ENCODE measurements around the gene PDE6G. TPM values are rescaled to one million over a fixed set of nuclear protein-coding genes. Genes with fewer than 3 reads are reported as not detected.

The PDE6G gene
- total RNA-seq, 2 experiments from 2014 or later = 8.9 to 11.4 TPM

GRCh38 chr17:81691196-81691595 is 34.9 kb upstream of the PDE6G start:
- no peaks in the 10 kb centered on the region for H3K27me3 Mint-ChIP-seq
- TF ChIP-seq CTCF (IDR thresholded peaks at IDR 0.05) = no peak

GRCh38 chr17:81690549-81690948 is 34.2 kb upstream of the PDE6G start:
- H3K27me3 Mint-ChIP-seq = no peaks in the 10 kb centered on the region
- peaks cover 38% of the 10 kb centered on the region for H3K36me3 Mint-ChIP-seq (ENCODE audit: low read depth)
- CTCF ChIA-PET = interaction anchor here (1.0 kb wide), 1 partner anchor 15 kb away, joined by 3 read pairs; no protein-coding TSS in a partner anchor
- no peak for DNase-seq
- H3K4me1 Mint-ChIP-seq (ENCODE audit: low read depth) = peaks cover 14% of the 10 kb centered on the region
- no peak overlapping the region for H3K27ac Mint-ChIP-seq
- H3K4me3 Mint-ChIP-seq = no peak overlapping the region
- no peak for TF ChIP-seq CTCF (IDR thresholded peaks at IDR 0.05)
- H3K9me3 Mint-ChIP-seq = no peaks in the 10 kb centered on the region
- no peak for ATAC-seq
- intact Hi-C loops (cut with micrococcal nuclease) = no loop called here
- POLR2A ChIA-PET = interaction anchor here (0.9 kb wide), 1 partner anchor 31 kb away, joined by 3 read pairs; no protein-coding TSS in a partner anchor

More at GRCh38 chr17:81691196-81691595, 34.9 kb upstream of the PDE6G start:
- DNase-seq (no peak), ATAC-seq (no peak)
- H3K9me3 Mint-ChIP-seq = no peaks in the 10 kb centered on the region
- H3K36me3 Mint-ChIP-seq (ENCODE audit: low read depth) = peaks cover 36% of the 10 kb centered on the region
- no peak overlapping the region for H3K27ac Mint-ChIP-seq
- POLR2A ChIA-PET = interaction anchor here (0.9 kb wide), 1 partner anchor 30 kb away, joined by 3 read pairs; no protein-coding TSS in a partner anchor
- H3K4me1 Mint-ChIP-seq (ENCODE audit: low read depth) = peaks cover 9% of the 10 kb centered on the region
- intact Hi-C loops (cut with micrococcal nuclease) = no loop called here
- CTCF ChIA-PET = interaction anchor here (1.0 kb wide), 1 partner anchor 16 kb away, joined by 3 read pairs; no protein-coding TSS in a partner anchor
- no peak overlapping the region for H3K4me3 Mint-ChIP-seq

- ChIA-PET CTCF (no interaction called here), POLR2A (interaction anchor here (0.9 kb wide), 1 partner anchor 31 kb away, joined by 3 read pairs; no protein-coding TSS in a partner anchor)
- ATAC-seq = no peak
- DNase-seq = no peak
- Mint-ChIP-seq H3K36me3 (ENCODE audit: low read depth) (peaks cover 42% of the 10 kb centered on the region), H3K9me3 (no peaks in the 10 kb centered on the region), H3K4me3 (no peak overlapping the region), H3K4me1 (ENCODE audit: low read depth) (peaks cover 18% of the 10 kb centered on the region), H3K27me3 (no peaks in the 10 kb centered on the region), H3K27ac (no peak overlapping the region)
- TF ChIP-seq CTCF (IDR thresholded peaks at IDR 0.05) = no peak
- intact Hi-C loops (cut with micrococcal nuclease) = no loop called here
Observed at GRCh38 chr17:81690066-81690465, 33.7 kb upstream of the PDE6G start.

GRCh38 chr17:81688616-81689015 is 32.3 kb upstream of the PDE6G start:
- no peak for TF ChIP-seq CTCF (IDR thresholded peaks at IDR 0.05)
- Mint-ChIP-seq H3K4me1 (ENCODE audit: low read depth) (peaks cover 25% of the 10 kb centered on the region), H3K27ac (no peak overlapping the region), H3K27me3 (no peaks in the 10 kb centered on the region), H3K9me3 (no peaks in the 10 kb centered on the region), H3K4me3 (no peak overlapping the region), H3K36me3 (ENCODE audit: low read depth) (peaks cover 50% of the 10 kb centered on the region)
- ChIA-PET CTCF (no interaction called here), POLR2A (interaction anchor here (1.3 to 6.7 kb wide), 2 partner anchors 15 kb away, joined by 4 to 73 read pairs; partner anchors contain the start of gene MRPL12)
- ATAC-seq (no peak), DNase-seq (no peak)
- intact Hi-C loops (cut with micrococcal nuclease) = no loop called here

- POLR2A ChIA-PET = interaction anchor here (1.3 to 6.7 kb wide), 2 partner anchors 15 kb away, joined by 4 to 73 read pairs; partner anchors contain the start of gene MRPL12
- H3K4me1 Mint-ChIP-seq (ENCODE audit: low read depth) = peaks cover 25% of the 10 kb centered on the region
- TF ChIP-seq CTCF (IDR thresholded peaks at IDR 0.05) = no peak
- H3K27ac Mint-ChIP-seq = no peak overlapping the region
- ATAC-seq (no peak), DNase-seq (no peak)
- H3K36me3 Mint-ChIP-seq (ENCODE audit: low read depth) = peaks cover 51% of the 10 kb centered on the region
- H3K9me3 Mint-ChIP-seq = no peaks in the 10 kb centered on the region
- no peak overlapping the region for H3K4me3 Mint-ChIP-seq
- CTCF ChIA-PET = no interaction called here
- intact Hi-C loops (cut with micrococcal nuclease) = no loop called here
- no peaks in the 10 kb centered on the region for H3K27me3 Mint-ChIP-seq
Observed at GRCh38 chr17:81687770-81688541, 31.6 kb upstream of the PDE6G start.

Data from activated CD8-positive, alpha-beta T cell treated with anti-CD3 and anti-CD28 coated beads for 36 hours (primary cell).